IMR-90 (cell line): Measurements from ENCODE around the gene SLC66A2.

Experiments
- CHD1 ChIP-seq: IDR thresholded peaks from 2 replicates; pipeline ENCODE4 v1.6.1; 2012; ENCODE audit warnings: low read depth, low read length, improper control_type of control experiment
- MAFK ChIP-seq: IDR thresholded peaks from 2 replicates; pipeline ENCODE4 v1.6.1; 2012; ENCODE audit warnings: low read depth, low read length, improper control_type of control experiment
- POLR2A ChIP-seq: IDR thresholded peaks from 2 replicates; pipeline ENCODE4 v1.6.1; 2012; ENCODE audit warnings: mild to moderate bottlenecking, low read depth, low read length
- RCOR1 ChIP-seq: IDR thresholded peaks from 2 replicates; pipeline ENCODE4 v1.6.1; 2012; ENCODE audit warnings: mild to moderate bottlenecking, low read length, improper control_type of control experiment; ENCODE audit not compliant: insufficient replicate concordance
- RFX5 ChIP-seq: IDR thresholded peaks from 2 replicates; pipeline ENCODE4 v1.8.0; 2012; ENCODE audit warnings: low read depth, mild to moderate bottlenecking, low read length, moderate library complexity
- SMC3 ChIP-seq: fragments of 150-350 bp; IDR thresholded peaks from 2 replicates; pipeline ENCODE4 v1.6.1; 2016; ENCODE audit warnings: low read depth, mild to moderate bottlenecking, antibody characterized with exemption, low read length, moderate library complexity
- TF ChIP-seq, protein P1 (sequence below): conservative IDR thresholded peaks from 2 replicates; pipeline ENCODE4 v1.5.1; 2012; ENCODE audit warnings: mild to moderate bottlenecking, low read depth, low read length, improper control_type of control experiment

DNA sequence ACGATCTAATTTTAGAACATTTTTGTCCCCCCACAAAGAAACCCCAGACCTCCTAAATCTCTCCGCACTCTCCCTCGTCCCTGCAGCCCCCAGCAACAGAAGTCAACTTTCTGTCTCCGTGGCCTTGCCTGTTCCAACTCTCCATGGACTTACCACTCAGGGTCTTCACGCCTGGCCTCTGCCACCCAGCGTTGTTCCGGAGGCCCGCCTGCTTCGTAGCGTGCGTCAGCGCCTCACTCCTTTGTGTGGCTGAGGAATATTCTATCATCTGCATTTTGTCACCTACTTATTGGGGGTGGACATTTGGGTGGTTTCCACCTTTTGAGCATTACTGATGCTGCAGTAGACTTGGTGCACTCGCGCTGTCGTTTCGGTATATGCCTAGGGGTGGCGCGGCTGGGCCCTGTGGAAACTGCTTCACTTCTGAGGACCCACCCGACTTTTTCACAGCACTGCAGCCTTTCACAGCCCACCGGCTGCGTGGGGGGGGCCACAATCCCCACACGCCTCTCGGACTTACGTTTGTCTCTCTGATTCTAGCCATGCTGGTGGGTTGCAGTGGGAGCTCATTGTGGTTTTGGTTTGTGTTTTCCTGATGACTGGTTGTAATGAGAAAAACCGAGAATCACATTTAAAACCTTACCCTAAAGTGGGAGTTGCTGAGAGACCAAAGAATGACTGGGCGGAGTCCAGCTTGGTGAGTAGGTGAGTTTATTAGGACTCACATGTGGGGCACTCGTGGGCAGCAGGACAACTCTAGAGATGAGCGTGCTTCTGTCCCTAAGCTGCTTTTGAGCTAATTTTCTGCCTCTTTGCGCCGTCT, 11.6 kb upstream of the SLC66A2 start:
- TF ChIP-seq POLR2A, result no peak
- TF ChIP-seq, protein P1, sequence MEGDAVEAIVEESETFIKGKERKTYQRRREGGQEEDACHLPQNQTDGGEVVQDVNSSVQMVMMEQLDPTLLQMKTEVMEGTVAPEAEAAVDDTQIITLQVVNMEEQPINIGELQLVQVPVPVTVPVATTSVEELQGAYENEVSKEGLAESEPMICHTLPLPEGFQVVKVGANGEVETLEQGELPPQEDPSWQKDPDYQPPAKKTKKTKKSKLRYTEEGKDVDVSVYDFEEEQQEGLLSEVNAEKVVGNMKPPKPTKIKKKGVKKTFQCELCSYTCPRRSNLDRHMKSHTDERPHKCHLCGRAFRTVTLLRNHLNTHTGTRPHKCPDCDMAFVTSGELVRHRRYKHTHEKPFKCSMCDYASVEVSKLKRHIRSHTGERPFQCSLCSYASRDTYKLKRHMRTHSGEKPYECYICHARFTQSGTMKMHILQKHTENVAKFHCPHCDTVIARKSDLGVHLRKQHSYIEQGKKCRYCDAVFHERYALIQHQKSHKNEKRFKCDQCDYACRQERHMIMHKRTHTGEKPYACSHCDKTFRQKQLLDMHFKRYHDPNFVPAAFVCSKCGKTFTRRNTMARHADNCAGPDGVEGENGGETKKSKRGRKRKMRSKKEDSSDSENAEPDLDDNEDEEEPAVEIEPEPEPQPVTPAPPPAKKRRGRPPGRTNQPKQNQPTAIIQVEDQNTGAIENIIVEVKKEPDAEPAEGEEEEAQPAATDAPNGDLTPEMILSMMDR, result no peak
- TF ChIP-seq MAFK, result no peak
- TF ChIP-seq RFX5, result no peak
- no peak for TF ChIP-seq RCOR1
- no peak for TF ChIP-seq SMC3
- no peak for TF ChIP-seq CHD1
